ENCODE results near the gene PLXNA4.

DNA sequence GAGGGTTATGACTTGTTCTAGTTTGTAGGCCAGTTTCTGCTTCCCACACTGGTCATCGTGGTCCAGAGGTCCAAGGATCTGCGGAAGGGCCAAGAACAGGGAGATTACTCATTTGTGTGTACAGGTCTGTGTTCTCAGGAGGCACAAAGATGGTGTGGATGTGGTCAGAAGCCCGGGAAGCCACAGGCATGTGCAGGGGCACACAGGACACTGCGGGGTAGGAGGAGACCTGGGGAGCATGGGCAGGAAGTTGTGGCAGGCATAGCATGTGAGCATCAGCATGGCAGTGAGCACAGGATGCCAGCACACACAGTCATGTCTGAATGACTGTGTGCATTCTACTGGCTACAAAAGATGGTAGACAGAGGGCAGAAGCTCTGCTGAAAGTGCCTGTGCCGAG is 445.8 kb downstream of the PLXNA4 start:
- TF ChIP-seq, protein P1, sequence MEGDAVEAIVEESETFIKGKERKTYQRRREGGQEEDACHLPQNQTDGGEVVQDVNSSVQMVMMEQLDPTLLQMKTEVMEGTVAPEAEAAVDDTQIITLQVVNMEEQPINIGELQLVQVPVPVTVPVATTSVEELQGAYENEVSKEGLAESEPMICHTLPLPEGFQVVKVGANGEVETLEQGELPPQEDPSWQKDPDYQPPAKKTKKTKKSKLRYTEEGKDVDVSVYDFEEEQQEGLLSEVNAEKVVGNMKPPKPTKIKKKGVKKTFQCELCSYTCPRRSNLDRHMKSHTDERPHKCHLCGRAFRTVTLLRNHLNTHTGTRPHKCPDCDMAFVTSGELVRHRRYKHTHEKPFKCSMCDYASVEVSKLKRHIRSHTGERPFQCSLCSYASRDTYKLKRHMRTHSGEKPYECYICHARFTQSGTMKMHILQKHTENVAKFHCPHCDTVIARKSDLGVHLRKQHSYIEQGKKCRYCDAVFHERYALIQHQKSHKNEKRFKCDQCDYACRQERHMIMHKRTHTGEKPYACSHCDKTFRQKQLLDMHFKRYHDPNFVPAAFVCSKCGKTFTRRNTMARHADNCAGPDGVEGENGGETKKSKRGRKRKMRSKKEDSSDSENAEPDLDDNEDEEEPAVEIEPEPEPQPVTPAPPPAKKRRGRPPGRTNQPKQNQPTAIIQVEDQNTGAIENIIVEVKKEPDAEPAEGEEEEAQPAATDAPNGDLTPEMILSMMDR (IDR thresholded peaks at IDR 0.05): no peak
- TF ChIP-seq EZH2 (IDR thresholded peaks at IDR 0.05; ENCODE audit: borderline replicate concordance, insufficient read depth, low read depth, low read length, poor library complexity, severe bottlenecking): no peak

All from B cell (primary cell).